Measurements from ENCODE around the gene NDC80.
"Not testable (repeated sequence)": the region's sequence is repeated elsewhere in the genome, so short reads cannot be mapped to it uniquely, and the experiment has no call there.

NDC80 gene

GRCh38 chr18:2571200-2572170 lies at the start of gene NDC80, which contains the start of gene METTL4:
Gene NDC80 (plus strand): TSS chr18:2571557. CDS start chr18:2572986, 1,429 bp downstream.
Gene METTL4 (minus strand): TSS chr18:2571505. CDS start chr18:2567216, 4,289 bp downstream.
- in situ Hi-C loops (cut with HindIII; ENCODE audit: low sequenced_read_pairs): loop anchor here (25.0 kb wide), 1 partner anchor 984 kb away; no protein-coding TSS in a partner anchor

DNA sequence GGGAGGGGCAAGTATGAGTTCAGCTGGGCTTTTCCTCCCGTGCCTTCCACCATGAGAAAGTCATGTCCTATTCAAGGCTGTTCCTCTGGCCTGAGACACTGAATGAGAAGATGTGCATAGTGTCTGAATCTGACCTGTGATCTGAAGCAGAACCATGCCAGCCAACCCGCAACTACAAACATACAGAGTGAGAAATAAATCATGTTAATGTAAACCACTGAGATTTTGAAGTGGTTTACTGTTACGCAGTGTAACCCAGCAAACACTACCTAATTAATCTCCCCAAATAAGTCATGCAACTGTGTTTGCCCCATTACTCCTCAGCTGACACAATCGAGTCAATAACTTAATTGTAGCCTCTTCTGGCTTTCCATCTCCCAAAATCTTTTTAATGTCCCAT lies 49.2 kb upstream of the NDC80 start:
- in situ Hi-C loops (cut with HindIII; ENCODE audit: low sequenced_read_pairs): no loop called here

GRCh38 chr18:2524794-2525198 lies 46.6 kb upstream of the NDC80 start:
- in situ Hi-C loops (cut with HindIII; ENCODE audit: low sequenced_read_pairs): not testable (repeated sequence)

DNA sequence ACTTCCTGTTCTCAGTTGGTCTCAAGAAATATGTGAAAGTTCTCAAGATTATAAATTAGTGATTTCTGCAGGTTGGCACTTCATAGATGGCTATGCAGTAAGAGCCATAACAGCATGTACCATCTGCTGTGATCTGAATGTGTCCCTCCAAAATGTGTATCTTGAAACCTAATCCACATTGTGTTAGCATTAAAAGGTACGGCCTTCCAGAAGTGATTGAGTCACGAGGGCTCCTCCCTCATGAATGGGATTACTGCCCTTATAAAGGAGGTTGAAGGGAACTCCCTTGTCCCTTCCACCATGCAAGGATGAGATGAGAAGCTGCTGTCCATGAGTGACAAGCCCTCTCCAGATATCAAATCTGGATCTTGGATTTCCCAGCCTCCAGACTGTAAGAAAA lies 45.0 kb upstream of the NDC80 start:
- in situ Hi-C loops (cut with HindIII; ENCODE audit: low sequenced_read_pairs): no loop called here

DNA sequence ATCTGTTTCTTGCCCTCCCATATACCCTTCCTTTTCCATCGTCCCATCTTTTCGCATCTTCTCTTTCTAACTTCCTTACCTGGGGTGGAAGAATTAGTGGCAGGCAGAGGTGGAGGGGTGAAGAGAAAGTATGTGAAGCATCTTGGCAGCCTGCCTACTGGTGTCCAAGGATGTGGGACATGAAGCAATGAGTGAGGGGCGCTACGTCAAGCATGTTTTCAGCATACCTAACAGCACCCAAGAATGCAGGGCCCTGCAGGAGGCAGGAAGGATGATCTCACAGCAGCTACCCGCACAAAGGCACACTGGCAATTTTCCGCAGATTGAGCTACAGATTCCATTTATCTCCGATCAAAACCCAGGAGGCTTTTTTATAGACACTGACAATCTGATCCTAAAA lies 42.2 kb upstream of the NDC80 start:
- in situ Hi-C loops (cut with HindIII; ENCODE audit: low sequenced_read_pairs): no loop called here

GRCh38 chr18:2531751-2532150 lies 39.6 kb upstream of the NDC80 start:
- in situ Hi-C loops (cut with HindIII; ENCODE audit: low sequenced_read_pairs): no loop called here

- in situ Hi-C loops (cut with HindIII; ENCODE audit: low sequenced_read_pairs): no loop called here
Observed at GRCh38 chr18:2532797-2533196, 38.6 kb upstream of the NDC80 start.

DNA sequence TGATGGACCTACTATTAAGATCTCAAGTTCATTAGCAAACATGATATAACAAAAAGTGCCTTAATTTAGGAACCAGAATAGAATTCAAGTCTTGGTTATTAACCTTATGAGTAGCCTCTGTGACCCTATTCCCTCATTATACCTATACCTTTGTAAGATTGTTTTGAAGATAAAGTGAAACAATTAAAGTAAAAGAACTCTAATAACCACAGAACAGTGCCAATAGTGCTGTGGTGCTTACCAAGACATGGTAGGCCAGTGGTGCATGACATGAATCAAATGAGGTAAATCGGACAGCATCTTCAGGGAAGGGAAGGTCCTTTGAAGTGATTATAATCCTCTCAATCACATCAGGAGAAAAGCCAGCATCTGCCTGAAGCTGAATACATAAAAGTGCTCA lies 36.5 kb upstream of the NDC80 start:
- in situ Hi-C loops (cut with HindIII; ENCODE audit: low sequenced_read_pairs): no loop called here

DNA sequence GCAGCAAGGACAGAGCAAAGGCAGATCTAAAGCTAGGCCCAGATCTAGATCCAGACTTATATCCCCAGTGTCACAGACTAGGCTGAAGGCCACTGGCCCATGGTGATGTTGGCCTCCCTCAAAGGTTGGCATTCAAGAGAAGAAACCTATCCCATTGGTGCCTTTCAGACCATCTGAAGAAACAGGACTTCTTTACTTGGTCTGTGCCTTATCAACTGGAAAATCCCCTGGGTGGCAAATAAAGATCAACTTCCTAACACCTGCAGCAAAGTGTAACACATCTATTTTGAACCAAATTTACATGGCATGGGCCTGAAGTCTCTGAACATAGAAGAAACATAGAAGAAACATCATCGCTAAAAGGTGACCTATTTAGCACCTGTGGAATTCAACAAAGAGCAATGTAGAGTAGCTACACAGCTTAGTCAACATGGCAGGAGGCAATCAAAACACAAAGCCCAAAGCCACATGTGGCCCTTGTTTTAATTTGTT lies 35.9 kb upstream of the NDC80 start:
- in situ Hi-C loops (cut with HindIII; ENCODE audit: low sequenced_read_pairs): no loop called here

- in situ Hi-C loops (cut with HindIII; ENCODE audit: low sequenced_read_pairs): no loop called here
Observed at GRCh38 chr18:2536063-2536462, 35.3 kb upstream of the NDC80 start.

DNA sequence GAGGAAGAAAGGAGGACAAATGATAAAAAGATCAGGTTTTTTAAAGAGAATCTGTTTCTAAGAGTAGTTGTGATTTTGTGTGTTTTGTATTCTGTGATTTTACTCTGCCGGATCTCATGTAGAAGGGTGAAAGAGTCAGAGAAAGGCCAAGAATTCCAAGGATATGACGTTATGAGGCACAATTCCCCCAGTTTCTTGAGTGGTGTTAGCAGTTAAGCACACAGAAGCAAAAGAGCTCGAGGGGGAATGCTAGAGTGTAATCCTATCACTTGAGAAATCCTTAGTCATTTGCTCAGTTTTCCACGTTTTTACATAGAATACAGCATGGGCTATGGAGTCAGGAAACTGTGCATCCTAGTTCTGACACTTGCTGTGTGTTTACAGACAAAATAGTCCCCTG lies 34.9 kb upstream of the NDC80 start:
- in situ Hi-C loops (cut with HindIII; ENCODE audit: low sequenced_read_pairs): no loop called here

DNA sequence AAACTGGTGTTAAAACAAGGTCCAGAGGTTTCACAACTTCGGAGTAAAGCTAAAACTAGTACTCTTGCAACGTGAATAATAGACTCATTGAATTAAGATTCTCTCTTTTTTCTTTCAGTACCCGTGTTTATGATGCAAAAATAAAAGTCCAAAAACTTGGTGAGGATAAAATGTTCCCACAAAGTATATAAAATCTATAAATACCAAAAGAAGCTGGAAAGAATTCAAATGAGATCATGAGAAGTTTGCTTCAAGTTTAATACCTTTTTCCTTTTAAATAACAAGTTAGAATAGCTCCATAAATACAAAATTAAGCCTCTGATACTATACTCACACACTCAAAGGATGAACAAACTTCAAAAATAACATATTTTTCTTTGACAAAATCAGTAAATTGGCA lies 34.1 kb upstream of the NDC80 start:
- in situ Hi-C loops (cut with HindIII; ENCODE audit: low sequenced_read_pairs): no loop called here

DNA sequence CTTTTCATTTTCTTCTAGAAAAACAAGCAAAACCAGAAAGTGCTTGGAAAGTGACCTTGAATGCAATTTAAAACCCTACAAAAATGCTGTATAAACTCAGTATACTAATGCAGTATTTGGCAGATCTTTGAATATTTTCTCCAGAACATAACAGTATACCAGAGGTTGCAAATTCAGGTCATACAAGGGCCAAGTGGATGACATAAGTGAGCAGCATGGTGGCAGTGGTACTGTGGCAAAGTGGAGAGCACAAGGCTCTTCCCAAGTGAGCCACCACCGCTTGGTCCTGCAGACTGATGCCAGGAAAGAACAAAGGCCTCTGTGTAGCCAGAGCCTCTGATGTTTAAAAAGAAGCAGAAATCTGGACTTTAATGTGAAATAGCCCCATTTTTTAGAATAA lies 33.1 kb upstream of the NDC80 start:
- in situ Hi-C loops (cut with HindIII; ENCODE audit: low sequenced_read_pairs): no loop called here

GRCh38 chr18:2538844-2539243 lies 32.5 kb upstream of the NDC80 start:
- in situ Hi-C loops (cut with HindIII; ENCODE audit: low sequenced_read_pairs): no loop called here

GRCh38 chr18:2540575-2540974 lies 30.8 kb upstream of the NDC80 start:
- in situ Hi-C loops (cut with HindIII; ENCODE audit: low sequenced_read_pairs): loop anchor here (10.0 kb wide), 1 partner anchor 1686 kb away; no protein-coding TSS in a partner anchor

DNA sequence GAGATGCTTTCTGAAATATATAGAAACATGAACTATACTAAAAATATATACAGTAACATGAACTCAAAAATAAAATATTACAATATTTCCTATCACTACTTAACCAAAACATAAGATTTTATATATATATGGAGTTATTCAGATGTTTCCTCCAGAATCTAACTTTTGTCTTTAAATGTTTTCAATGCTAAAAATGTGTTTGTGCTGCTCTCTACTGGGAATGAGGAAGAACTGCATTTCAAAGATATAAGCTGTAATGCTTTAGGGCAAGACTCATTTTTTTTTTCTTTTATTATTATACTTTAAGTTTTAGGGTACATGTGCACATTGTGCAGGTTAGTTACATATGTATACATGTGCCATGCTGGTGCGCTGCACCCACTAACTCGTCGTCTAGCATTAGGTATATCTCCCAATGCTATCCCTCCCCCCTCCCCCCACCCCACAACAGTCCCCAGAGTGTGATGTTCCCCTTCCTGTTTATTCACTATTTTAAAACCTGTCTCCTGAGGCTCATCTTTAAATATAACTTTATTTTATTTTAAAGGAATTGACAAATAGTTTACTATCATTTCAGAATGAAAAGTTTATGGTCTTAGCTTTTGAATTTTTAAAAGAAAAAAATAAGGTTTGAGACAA lies 29.3 kb upstream of the NDC80 start:
- in situ Hi-C loops (cut with HindIII; ENCODE audit: low sequenced_read_pairs): loop anchor here (10.0 kb wide), 1 partner anchor 1687 kb away; no protein-coding TSS in a partner anchor

DNA sequence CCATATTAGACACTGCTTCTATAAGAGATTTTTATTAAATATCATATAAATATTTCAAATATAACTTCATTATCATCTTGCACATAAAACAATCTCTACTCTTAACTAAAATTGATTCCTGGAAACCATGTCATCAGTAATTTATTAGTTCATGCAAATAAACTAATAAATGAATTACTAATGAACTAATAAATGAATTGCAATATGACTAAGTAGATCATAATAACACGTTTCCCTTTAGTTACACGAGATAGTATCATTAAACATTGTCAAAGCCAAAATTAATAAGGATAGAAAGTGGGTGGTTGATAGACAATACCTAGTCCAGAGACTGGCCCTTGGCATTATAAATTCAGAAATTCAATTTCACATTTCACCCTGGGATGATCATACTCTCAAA lies 26.2 kb upstream of the NDC80 start:
- in situ Hi-C loops (cut with HindIII; ENCODE audit: low sequenced_read_pairs): loop anchor here (10.0 kb wide), 1 partner anchor 1690 kb away; no protein-coding TSS in a partner anchor

DNA sequence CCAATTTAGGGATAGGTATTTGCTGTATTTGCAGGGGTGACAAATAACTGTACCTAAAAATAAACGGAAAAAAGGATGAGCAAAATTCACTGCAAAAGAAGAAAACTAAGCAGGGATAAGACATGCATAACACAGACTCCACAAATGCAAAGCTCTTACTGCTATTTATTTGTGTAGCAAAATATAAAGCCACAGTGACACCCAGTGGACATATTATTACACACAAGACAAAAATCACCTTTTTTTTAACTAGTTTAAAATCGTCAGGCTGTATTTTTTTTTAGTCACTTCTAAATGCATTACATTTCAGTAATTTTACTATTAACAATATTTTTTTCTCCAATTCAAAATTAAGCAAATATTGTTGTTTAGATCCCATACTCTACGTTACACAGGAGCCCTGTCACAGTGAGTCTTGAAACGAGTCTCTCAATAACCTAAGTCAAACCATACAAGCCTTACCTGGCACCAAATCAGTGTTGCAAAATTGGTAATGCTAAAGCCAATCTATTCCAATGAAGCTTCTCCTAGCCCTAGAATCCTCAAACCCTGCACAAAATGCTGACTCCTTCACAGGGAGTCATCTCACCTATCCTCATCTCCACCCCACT lies 23.8 kb upstream of the NDC80 start:
- in situ Hi-C loops (cut with HindIII; ENCODE audit: low sequenced_read_pairs): loop anchor here (10.0 kb wide), 1 partner anchor 1693 kb away; no protein-coding TSS in a partner anchor

GRCh38 chr18:2549462-2549861 lies 21.9 kb upstream of the NDC80 start:
- in situ Hi-C loops (cut with HindIII; ENCODE audit: low sequenced_read_pairs): loop anchor here (10.0 kb wide), 1 partner anchor 1695 kb away; no protein-coding TSS in a partner anchor

GRCh38 chr18:2551425-2551824 lies 19.9 kb upstream of the NDC80 start:
- in situ Hi-C loops (cut with HindIII; ENCODE audit: low sequenced_read_pairs): loop anchor here (25.0 kb wide), 1 partner anchor 964 kb away; no protein-coding TSS in a partner anchor

- in situ Hi-C loops (cut with HindIII; ENCODE audit: low sequenced_read_pairs): loop anchor here (5.0 to 25.0 kb wide), 2 partner anchors 53 to 967 kb away; no protein-coding TSS in a partner anchor
Observed at GRCh38 chr18:2554696-2555095, 16.7 kb upstream of the NDC80 start.

Data from endothelial cell of hepatic sinusoid (primary cell).